GM12874 (cell line): ENCODE data around the gene XYLT1.

ENCODE experiments used
- CTCF ChIP-seq: IDR thresholded peaks from 2 replicates; pipeline ENCODE4 v1.5.1; 2011; ENCODE audit warnings: low read depth, mild to moderate bottlenecking, control low read depth, low read length, moderate library complexity; ENCODE audit not compliant: insufficient read depth

The XYLT1 gene

GRCh38 chr16:17257426-17258023 lies 213.2 kb downstream of the XYLT1 start:
- no peak for TF ChIP-seq CTCF

GRCh38 chr16:17252701-17253100 lies 218.1 kb downstream of the XYLT1 start:
- TF ChIP-seq CTCF: no peak

- TF ChIP-seq CTCF: no peak
These were observed 218.7 kb downstream of the XYLT1 start for GRCh38 chr16:17252064-17252463.

- peak; percentile 19; the same call in 1 of the 2 replicates for TF ChIP-seq CTCF
These were observed 219.3 kb downstream of the XYLT1 start for GRCh38 chr16:17251496-17251895.

GRCh38 chr16:17246974-17247732 lies 223.6 kb downstream of the XYLT1 start:
- TF ChIP-seq CTCF: no peak

GRCh38 chr16:17246268-17246885 lies 224.4 kb downstream of the XYLT1 start:
- TF ChIP-seq CTCF: no peak

GRCh38 chr16:17245776-17246175 lies 225.0 kb downstream of the XYLT1 start:
- TF ChIP-seq CTCF: no peak
